Parathyroid adenoma (tissue), 2 donors: ENCODE results near the gene RTTN.

Source experiments
- H2AFZ ChIP-seq: fragments of 300-600 bp; sonication (generic); one replicate; pipeline ENCODE4 v1.7.0; 2017; ENCODE audit warnings: antibody characterized with exemption, mild to moderate bottlenecking
- H3K27ac ChIP-seq: fragments of 300-600 bp; sonication (generic); one replicate; pipeline ENCODE4 v1.7.0; 2017
- H3K27me3 ChIP-seq: fragments of 300-600 bp; sonication (generic); one replicate; pipeline ENCODE4 v1.7.0; 2017; ENCODE audit warnings: low read length; ENCODE audit not compliant: control insufficient read depth, insufficient read depth
- H3K36me3 ChIP-seq: fragments of 300-600 bp; sonication (generic); one replicate; pipeline ENCODE4 v1.7.0; 2017; ENCODE audit warnings: low read length; ENCODE audit not compliant: control insufficient read depth, insufficient read depth
- H3K4me1 ChIP-seq: fragments of 300-600 bp; sonication (generic); one replicate; pipeline ENCODE4 v1.7.0; 2017; ENCODE audit warnings: control low read depth
- H3K4me2 ChIP-seq: fragments of 300-600 bp; sonication (generic); one replicate; pipeline ENCODE4 v1.7.0; 2017; ENCODE audit warnings: low read length
- H3K4me3 ChIP-seq: fragments of 300-600 bp; sonication (generic); one replicate; pipeline ENCODE4 v1.7.0; 2017; ENCODE audit warnings: low read depth, low read length
- H3K79me2 ChIP-seq: fragments of 300-600 bp; sonication (generic); one replicate; pipeline ENCODE4 v1.7.0; 2017; ENCODE audit warnings: control low read depth
- H3K9ac ChIP-seq: fragments of 300-600 bp; sonication (generic); one replicate; pipeline ENCODE4 v1.7.0; 2017; ENCODE audit warnings: mild to moderate bottlenecking
- H3K9me3 ChIP-seq: fragments of 300-600 bp; sonication (generic); one replicate; pipeline ENCODE4 v1.7.0; 2017; ENCODE audit warnings: low read length; ENCODE audit not compliant: control insufficient read depth
- TF ChIP-seq, protein P1 (sequence below): fragments of 300-600 bp; sonication (generic); IDR thresholded peaks from one replicate; pipeline ENCODE4 v1.7.0; 2017; ENCODE audit warnings: antibody characterized with exemption, mild to moderate bottlenecking
- donor health status: primary hyperparathyroidism.

The RTTN gene

DNA sequence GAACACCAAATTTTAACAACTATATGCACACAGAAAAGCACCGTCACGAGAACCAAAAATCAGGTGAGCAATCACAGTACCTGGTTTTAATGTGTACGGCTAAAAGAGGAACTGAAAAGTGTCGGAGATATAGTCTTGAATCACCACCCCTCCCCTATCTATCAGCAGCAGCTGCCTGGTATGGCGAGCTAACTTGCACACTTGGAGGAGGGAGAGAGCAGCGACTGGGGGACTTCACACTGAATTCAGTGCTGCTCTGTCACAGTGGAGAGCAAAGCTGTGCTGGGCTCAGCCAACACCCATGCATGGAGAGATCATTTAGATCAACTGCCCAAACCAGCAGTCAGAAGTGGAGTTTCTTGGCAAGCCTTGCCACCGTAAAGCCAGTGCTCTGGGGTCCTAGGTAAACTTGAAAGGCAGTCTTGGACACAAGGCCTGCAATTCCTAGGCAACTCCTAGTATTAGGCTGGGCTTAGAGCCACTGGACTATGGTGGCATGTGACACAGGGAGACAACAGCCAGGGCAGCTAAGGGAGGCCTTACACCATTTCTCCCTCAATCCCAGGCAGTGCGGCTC, 168.6 kb downstream of the RTTN start:
- Histone ChIP-seq H3K9ac (no peak overlapping the region), H3K9me3 (no peaks in the 10 kb centered on the region), H3K4me3 (no peak overlapping the region), H3K27me3 (no peaks in the 10 kb centered on the region), H3K4me2 (no peak overlapping the region), H3K4me1 (no peaks in the 10 kb centered on the region), H3K36me3 (no peaks in the 10 kb centered on the region), H3K27ac (no peak overlapping the region), H3K79me2 (no peaks in the 10 kb centered on the region), H2AFZ (no peak overlapping the region)
- TF ChIP-seq, protein P1, sequence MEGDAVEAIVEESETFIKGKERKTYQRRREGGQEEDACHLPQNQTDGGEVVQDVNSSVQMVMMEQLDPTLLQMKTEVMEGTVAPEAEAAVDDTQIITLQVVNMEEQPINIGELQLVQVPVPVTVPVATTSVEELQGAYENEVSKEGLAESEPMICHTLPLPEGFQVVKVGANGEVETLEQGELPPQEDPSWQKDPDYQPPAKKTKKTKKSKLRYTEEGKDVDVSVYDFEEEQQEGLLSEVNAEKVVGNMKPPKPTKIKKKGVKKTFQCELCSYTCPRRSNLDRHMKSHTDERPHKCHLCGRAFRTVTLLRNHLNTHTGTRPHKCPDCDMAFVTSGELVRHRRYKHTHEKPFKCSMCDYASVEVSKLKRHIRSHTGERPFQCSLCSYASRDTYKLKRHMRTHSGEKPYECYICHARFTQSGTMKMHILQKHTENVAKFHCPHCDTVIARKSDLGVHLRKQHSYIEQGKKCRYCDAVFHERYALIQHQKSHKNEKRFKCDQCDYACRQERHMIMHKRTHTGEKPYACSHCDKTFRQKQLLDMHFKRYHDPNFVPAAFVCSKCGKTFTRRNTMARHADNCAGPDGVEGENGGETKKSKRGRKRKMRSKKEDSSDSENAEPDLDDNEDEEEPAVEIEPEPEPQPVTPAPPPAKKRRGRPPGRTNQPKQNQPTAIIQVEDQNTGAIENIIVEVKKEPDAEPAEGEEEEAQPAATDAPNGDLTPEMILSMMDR = no peak

DNA sequence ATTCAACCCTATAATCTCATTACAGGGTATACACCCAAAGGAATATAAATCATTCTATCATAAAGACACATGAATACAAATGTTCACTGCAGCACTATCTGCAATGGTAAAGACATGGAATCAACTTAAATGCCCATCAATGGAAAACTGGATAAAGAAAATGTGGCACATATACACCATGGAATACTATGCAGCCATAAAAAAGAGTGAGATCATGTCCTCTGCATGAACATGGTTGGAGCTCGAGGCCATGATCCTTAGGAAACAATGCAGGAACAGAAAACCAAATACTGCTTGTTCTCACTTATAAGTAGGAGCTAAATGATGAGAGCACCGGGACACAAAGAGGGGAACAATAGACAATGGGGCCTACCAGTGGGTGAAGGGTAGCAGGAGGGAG, 169.3 kb downstream of the RTTN start:
- Histone ChIP-seq H2AFZ (no peak overlapping the region), H3K4me1 (no peaks in the 10 kb centered on the region), H3K36me3 (no peaks in the 10 kb centered on the region), H3K27ac (no peak overlapping the region), H3K79me2 (no peaks in the 10 kb centered on the region), H3K27me3 (no peaks in the 10 kb centered on the region), H3K4me3 (no peak overlapping the region), H3K4me2 (no peak overlapping the region), H3K9me3 (no peaks in the 10 kb centered on the region), H3K9ac (no peak overlapping the region)
- TF ChIP-seq, protein P1 = no peak

DNA sequence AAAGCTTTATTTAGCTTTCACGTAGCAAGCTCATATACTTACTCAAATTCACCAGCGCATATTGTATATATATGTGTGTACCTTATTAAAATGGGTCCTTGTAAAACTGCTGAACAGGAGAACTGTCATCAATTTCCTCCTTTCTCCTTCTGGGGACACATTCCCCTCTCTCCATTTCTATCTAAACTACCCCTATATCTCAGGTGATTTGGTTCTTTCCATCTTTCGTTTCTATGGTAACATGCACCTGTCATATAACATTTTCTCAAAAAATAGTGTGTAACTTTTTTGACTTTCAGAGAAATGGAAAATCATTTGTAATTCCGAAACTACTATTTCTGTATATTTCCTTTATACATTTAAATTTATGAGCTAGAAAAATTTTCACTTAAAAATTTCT, 174.3 kb downstream of the RTTN start:
- H3K9me3 ChIP-seq = no peaks in the 10 kb centered on the region
- H3K4me3 ChIP-seq = no peak overlapping the region
- TF ChIP-seq, protein P1 = no peak
- no peak overlapping the region for H3K9ac ChIP-seq
- no peak overlapping the region for H3K27ac ChIP-seq
- no peaks in the 10 kb centered on the region for H3K79me2 ChIP-seq
- no peak overlapping the region for H2AFZ ChIP-seq
- H3K36me3 ChIP-seq = no peaks in the 10 kb centered on the region
- no peaks in the 10 kb centered on the region for H3K27me3 ChIP-seq
- no peak overlapping the region for H3K4me2 ChIP-seq
- H3K4me1 ChIP-seq = no peaks in the 10 kb centered on the region

DNA sequence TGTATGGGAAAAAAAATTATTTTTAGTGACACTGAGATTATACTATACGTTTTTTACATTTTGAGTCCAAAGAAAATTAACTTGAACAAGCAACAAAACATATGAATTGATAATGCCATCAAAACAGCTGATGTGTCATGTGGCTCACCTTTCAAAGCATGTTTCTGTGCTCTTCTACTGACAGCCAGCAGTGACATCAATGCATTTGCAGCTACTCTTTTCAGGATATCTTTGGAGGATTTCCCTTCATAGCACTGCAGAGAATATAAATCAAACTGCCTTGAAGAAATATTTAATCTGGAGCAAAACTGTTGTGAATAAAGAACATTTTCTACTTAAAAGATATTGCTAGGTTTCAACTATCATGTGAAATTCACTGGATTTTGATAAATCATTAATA, 174.8 kb downstream of the RTTN start:
- H3K4me3 ChIP-seq = no peak overlapping the region
- no peaks in the 10 kb centered on the region for H3K36me3 ChIP-seq
- H3K79me2 ChIP-seq = no peaks in the 10 kb centered on the region
- TF ChIP-seq, protein P1 = no peak
- no peaks in the 10 kb centered on the region for H3K9me3 ChIP-seq
- no peak overlapping the region for H3K27ac ChIP-seq
- no peak overlapping the region for H2AFZ ChIP-seq
- no peak overlapping the region for H3K9ac ChIP-seq
- no peak overlapping the region for H3K4me2 ChIP-seq
- H3K4me1 ChIP-seq = no peaks in the 10 kb centered on the region
- no peaks in the 10 kb centered on the region for H3K27me3 ChIP-seq

DNA sequence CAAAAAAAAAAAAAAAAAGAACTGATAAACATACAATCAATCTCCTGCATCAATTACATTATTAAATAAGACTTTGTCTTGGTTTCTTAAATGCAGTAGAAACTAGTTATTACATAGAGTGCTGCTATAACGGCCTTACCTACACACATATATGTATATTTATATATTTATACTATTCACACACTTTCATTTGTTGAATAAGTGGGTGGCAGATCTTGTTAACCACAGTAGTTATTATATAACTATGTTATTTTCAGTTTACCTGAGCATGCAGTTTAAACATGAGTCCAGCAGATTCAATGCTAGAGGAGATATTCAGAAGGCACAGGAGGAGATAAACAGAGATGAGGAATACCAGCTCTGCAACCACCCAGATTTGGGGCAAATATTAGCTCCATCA, 176.3 kb downstream of the RTTN start:
- no peak overlapping the region for H3K4me2 ChIP-seq
- TF ChIP-seq, protein P1 = no peak
- H3K9me3 ChIP-seq = no peaks in the 10 kb centered on the region
- no peak overlapping the region for H3K9ac ChIP-seq
- H3K27ac ChIP-seq = no peak overlapping the region
- no peaks in the 10 kb centered on the region for H3K4me1 ChIP-seq
- H3K36me3 ChIP-seq = no peaks in the 10 kb centered on the region
- H3K79me2 ChIP-seq = no peaks in the 10 kb centered on the region
- H3K4me3 ChIP-seq = no peak overlapping the region
- no peaks in the 10 kb centered on the region for H3K27me3 ChIP-seq
- H2AFZ ChIP-seq = no peak overlapping the region
